GM12891 (cell line): ENCODE data around the gene CTAGE6.
"Not testable (repeated sequence)": the region's sequence is repeated elsewhere in the genome, so short reads cannot be mapped to it uniquely, and the experiment has no call there.

Experiments used
- DNase-seq: peaks from one replicate; pipeline ENCODE4 v3.0.0; 2011; ENCODE audit warnings: low spot score; ENCODE audit not compliant: insufficient read length
- FAIRE-seq: peaks from 2 replicates; lab custom pipeline; 2011; peaks lifted over from hg19 to GRCh38; lab: Jason Lieb, UNC
- PAX5 ChIP-seq: IDR thresholded peaks from 2 replicates; pipeline ENCODE4 v1.6.1; 2011; ENCODE audit warnings: low read length, moderate library complexity, mild to moderate bottlenecking; ENCODE audit not compliant: insufficient read depth, severe bottlenecking
- POLR2A ChIP-seq: IDR thresholded peaks from 2 replicates; pipeline ENCODE4 v1.6.1; 2011; ENCODE audit warnings: low read depth, low read length, control low read depth
- POLR2AphosphoS5 ChIP-seq: IDR thresholded peaks from 2 replicates; pipeline ENCODE4 v1.6.1; 2011; ENCODE audit warnings: low read depth, low read length, control low read depth
- POU2F2 ChIP-seq: IDR thresholded peaks from 2 replicates; pipeline ENCODE4 v1.6.1; 2011; ENCODE audit warnings: low read depth, mild to moderate bottlenecking, control low read depth, low read length, moderate library complexity
- SPI1 ChIP-seq: IDR thresholded peaks from 2 replicates; pipeline ENCODE4 v1.6.1; 2011; ENCODE audit warnings: low read depth, low read length, control low read depth
- TAF1 ChIP-seq: IDR thresholded peaks from 2 replicates; pipeline ENCODE4 v1.6.1; 2011; ENCODE audit warnings: low read depth, low read length, control low read depth

Gene CTAGE6

DNA sequence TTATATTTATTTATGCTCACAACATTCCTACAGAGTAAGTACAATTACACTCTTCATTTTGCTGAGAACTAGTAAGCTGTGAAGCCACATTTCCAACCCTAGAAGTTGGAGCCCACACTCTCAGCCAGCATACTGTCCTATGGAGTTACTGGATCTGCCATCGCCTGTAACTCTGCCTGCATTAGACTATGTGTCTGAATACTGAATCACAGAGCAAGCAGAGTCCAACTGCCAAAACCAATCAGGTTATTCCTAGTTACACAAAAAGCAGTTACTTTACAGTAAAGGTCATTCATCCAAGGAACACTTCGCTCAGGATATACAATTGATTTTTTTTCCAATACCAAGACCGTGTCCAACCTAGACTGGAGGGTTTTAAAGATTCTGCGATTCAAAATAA, 21.5 kb downstream of the CTAGE6 start:
- FAIRE-seq (no peak), DNase-seq (no peak)
- no peak for TF ChIP-seq PAX5
- no peak for TF ChIP-seq POU2F2
- TF ChIP-seq POLR2A = no peak
- TF ChIP-seq TAF1 = no peak
- TF ChIP-seq SPI1 = no peak
- no peak for TF ChIP-seq POLR2AphosphoS5

DNA sequence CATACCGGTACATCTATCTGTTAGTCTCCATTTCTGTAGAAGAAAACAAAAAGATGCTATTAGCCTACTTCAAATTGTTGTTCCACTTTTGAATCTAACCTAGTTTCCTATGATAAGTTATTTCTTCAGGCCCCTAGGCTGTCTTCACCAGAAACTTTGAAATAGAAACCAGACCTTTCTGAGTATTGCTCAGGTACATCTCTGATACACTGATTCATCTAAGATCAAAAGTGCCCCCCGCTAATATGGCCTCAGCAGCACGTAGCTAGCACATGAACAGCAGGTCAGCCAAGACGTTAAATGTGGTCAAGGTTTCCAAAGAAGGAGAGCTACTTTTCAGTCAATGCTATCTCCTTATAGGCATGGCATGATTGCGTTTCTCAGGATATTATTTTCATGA, 23.6 kb downstream of the CTAGE6 start:
- DNase-seq (no peak), FAIRE-seq (no peak)
- TF ChIP-seq PAX5 (no peak), POLR2A (no peak), SPI1 (no peak), TAF1 (no peak), POU2F2 (no peak), POLR2AphosphoS5 (no peak)

DNA sequence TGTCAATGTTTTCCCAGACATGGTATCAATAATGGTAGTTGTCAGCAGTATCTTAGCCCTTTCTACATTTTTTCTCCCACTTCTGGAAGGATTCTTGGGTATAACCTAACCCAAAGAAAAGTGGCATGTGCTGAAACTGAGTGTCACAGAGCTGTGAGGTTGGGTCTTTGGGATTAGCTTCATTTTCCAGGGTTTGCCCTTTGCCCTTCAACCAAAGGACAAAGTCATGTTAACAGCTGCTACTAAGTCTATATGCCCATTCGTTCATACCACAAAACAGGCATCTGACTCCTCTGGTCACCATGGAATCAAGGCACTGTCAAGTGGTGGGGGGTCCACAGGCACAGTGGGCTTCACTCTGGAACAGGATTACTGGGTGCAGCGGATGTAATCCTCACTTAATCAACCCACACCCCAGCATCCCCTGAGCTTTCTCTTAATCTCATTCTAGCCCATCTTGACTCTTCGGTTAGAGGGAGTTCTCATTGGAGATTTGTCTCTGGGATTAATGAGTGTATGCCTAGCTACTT, 29.1 kb downstream of the CTAGE6 start:
- TF ChIP-seq POLR2AphosphoS5 (no peak), TAF1 (no peak), POU2F2 (no peak), POLR2A (no peak), SPI1 (no peak), PAX5 (no peak)
- FAIRE-seq (no peak), DNase-seq (no peak)

DNA sequence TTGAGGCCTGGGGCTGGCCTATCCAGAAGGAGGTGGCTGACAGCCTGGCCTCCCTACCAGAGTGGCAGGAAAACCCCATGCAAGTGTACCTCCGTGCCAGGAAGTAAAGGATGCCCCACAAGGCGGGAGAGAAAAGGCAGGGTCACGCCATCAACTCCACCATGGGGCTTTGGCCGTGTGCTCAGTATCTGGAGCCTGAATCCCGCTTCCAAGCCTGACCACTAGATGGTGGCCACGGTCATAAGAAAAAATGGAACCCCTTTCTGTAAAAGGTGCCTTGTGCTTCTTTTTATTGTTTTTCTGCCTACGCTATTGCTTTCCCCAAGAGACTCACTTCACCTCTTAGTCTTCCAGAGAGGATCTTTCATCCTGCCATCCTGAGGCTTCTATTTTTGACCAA, 29.9 kb downstream of the CTAGE6 start:
- DNase-seq, FAIRE-seq: not testable (repeated sequence)

DNA sequence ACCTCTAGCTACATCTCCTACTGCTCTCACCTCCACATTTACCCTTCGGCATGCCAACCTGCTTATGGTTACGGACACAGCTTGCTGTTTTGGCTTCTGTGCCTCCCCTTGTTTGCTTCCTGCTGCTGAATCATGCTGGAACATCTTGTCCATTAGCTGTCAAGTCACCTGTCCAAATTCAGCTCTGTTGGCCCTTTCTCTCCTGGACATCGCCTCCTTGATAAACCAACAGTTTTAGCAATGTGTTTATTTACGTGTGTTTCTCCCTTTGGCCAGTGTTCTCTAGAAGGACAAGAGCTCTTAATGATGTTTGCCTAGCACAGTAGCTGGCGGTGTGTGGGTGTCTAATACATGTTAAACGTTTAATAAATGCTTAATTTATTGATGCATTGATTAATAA, 31.4 kb downstream of the CTAGE6 start:
- not testable (repeated sequence) for FAIRE-seq, DNase-seq

DNA sequence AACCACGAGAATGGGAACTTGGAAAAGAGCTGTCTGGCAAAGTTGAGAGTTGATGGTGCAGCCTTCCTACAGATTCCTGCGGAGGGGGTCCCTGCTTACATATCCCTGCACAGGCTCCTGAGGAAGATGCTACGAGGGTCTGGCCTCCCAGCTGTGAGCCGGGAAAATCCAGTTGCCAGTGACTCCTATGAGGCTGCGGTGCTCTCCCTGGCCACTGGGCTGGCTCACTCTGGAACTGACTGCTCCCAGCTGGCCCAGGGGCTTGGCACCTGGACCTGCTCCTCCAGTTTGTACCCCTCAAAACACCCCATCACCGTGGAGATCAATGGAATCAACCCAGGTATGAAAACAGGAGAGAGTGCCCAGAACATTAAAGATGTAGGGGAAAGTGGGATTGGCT, 37.2 kb downstream of the CTAGE6 start:
- DNase-seq, FAIRE-seq: not testable (repeated sequence)

DNA sequence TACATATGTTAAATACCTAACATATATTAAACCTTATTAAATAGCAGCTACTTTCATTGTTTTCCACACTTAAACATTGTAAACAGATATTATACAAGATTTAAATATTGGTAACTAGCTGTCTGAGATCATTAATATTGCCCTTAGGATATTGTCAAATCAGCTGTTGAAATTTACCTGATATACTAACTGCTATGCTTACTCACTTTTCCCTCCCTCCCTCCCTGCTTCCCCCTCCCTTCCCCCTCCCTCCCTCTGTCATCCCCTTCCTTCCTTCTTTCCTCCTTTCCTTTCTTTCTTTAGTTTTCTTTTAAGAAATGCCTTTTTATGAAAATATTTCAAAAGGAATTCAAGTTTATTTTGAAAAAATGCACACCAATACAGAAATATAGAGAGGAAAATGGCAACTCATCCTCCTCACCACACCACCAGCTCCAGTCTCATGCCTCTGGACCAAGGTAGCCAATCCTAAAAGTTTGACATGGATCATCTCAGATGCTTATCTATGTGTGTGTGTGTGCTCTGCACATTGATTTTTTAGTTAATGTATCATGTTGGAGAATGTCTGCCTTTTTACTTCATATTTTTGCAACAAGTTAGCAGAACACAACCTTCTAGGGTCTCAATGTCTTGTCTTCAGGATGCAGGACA, 41.8 kb downstream of the CTAGE6 start:
- not testable (repeated sequence) for FAIRE-seq, DNase-seq

DNA sequence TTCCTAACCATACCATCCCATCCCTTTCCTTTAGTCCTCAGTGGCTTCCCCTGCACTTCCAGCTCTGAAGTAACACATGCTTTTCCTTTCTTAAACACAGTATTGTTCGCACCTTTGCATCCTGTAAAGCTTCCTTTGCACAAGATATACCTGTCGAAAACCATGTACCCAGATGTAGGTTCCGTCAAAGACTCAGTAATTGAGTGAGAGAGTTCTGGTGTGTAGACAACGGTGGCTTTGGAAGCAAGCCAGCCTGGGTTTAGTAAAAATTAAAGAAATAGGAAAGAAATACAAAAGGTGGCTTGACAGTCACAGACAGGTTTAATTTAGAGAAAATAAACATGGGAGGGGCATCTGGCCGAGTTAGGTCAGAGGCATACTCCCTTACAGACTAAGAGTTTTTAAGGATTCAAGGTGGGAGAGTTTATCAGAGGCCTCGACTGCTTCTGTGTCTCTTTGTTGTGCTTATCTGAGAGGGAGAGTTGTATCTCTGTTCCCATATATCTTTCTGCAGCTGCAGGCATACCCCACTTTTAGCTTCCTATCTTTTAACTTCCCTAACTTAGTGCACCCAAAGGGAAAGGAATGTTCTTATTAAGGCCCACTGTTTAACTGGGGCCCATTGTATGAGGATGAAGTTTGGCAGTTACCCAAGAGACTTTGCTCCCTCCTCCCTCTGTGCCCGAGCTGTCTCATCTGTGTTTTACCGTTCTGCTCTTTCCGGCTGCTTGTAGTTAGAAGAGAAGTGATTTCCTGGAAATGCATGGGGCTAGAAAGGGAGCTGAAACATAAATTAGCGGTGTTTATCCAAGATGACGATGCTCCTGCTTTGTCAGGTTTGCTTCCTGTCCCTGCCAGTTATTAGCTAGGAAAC, 42.7 kb downstream of the CTAGE6 start:
- not testable (repeated sequence) for DNase-seq, FAIRE-seq

DNA sequence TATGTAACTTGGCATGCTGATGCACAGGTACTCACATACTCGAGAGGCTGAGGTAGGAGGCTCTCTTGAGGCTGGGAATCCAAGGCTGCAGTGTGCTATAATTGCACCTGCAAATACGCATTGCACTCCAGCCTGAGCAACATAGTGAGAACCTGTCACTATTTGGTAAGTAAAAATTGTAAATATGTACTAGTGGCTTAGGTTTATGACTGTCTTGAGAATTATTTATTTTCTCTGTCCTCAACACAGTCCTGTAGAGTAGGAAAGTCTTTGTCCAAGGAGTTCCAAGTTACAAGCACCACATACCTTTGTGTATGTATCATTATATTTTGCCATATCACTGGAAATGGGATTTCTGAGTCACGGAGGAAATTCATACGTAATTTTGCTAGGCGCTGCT, 45.1 kb downstream of the CTAGE6 start:
- not testable (repeated sequence) for FAIRE-seq, DNase-seq

DNA sequence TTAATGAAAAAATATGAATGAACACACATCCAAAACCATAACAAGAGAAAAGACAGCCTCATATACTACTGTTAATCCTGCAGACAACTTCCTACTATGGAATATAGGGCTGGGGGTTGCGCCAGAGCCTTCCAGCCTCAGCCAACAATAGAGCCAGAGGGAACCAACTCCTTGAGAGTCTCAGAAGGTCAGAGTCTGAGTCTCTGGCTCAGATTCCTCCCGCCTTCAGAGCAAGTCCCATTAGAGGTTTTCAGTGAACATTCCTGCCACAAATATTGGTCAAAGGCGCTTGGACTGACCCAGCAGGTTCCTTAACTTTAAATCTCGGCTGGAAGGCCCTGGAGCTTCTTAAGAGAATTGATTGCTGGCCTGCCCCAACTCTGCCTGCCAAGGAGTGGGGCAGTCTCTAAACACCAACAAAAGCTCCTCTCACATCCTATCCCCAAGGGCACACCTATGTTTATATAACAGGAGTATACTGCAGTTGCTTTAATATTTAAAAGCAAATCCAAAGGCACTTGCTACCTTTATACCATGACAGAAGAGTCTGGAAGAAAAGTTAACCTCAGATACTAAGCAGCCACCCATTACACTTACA, 45.7 kb downstream of the CTAGE6 start:
- not testable (repeated sequence) for DNase-seq, FAIRE-seq

DNA sequence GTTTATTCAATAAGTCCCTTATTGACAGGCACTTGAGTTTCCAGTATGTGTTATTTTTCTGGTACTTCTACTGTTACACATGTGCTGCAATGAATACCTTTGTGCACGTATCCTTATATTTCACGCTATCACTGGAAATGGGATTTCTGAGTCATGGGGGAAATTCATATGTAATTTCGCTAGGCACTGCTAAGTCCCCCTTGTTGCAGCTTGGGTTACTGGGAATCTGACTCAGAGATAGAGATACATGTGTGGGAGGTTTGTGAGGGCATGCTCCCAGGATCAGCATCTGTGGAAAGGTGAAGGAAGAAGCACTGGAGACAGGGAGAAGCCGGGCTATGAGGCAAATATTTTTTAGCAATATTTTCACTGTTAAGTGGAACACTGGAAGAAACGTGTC, 47.6 kb downstream of the CTAGE6 start:
- FAIRE-seq, DNase-seq: not testable (repeated sequence)
